ENCODE measurements around the gene PRR33.

DNA sequence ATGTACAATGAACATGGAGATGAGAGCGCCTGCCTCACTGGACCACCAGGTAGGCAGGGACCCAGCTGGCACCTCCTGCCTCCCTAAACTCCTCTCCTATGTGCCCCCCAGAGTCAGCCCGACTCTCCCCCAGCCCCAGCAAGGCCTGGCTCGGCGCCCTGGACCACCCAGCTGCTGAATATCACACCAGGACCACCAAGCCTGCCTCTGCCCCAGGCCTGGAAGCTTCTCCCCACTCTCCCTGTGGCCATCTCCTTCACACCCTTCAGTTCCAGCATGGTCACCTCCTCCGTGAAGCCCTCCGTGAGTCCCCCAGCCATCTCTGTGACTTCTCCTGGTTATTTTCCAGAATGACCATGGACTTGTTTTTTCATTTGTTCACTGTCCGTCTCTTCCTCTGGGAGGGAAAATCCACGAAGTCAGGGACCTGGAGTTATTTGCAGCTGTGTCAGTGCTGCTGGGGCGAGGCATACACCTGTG is 45.2 kb downstream of the PRR33 start:
- no peak for TF ChIP-seq POLR2A (IDR thresholded peaks at IDR 0.05)
- TF ChIP-seq, protein P1, sequence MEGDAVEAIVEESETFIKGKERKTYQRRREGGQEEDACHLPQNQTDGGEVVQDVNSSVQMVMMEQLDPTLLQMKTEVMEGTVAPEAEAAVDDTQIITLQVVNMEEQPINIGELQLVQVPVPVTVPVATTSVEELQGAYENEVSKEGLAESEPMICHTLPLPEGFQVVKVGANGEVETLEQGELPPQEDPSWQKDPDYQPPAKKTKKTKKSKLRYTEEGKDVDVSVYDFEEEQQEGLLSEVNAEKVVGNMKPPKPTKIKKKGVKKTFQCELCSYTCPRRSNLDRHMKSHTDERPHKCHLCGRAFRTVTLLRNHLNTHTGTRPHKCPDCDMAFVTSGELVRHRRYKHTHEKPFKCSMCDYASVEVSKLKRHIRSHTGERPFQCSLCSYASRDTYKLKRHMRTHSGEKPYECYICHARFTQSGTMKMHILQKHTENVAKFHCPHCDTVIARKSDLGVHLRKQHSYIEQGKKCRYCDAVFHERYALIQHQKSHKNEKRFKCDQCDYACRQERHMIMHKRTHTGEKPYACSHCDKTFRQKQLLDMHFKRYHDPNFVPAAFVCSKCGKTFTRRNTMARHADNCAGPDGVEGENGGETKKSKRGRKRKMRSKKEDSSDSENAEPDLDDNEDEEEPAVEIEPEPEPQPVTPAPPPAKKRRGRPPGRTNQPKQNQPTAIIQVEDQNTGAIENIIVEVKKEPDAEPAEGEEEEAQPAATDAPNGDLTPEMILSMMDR (IDR thresholded peaks at IDR 0.05), result no peak

Data from heart left ventricle (tissue), 13 donors.